ENCODE measurements around the gene CYP1B1.

Gene CYP1B1

GRCh38 chr2:38074764-38075506 lies 1.0 kb downstream of the CYP1B1 start:
- DNase-seq: no peak

GRCh38 chr2:38074058-38074763 lies 1.7 kb downstream of the CYP1B1 start:
- DNase-seq: no peak

GRCh38 chr2:38073211-38074057 lies 2.5 kb downstream of the CYP1B1 start:
- no peak for DNase-seq

GRCh38 chr2:38070438-38070837 lies 5.5 kb downstream of the CYP1B1 start:
- no peak for DNase-seq

GRCh38 chr2:38068234-38068633 lies 7.7 kb downstream of the CYP1B1 start:
- DNase-seq: no peak

GRCh38 chr2:38066421-38067115 lies 9.4 kb downstream of the CYP1B1 start:
- DNase-seq: no peak

- no peak for DNase-seq
Measured at GRCh38 chr2:38065502-38066135, 10.3 kb downstream of the CYP1B1 start.

- no peak for DNase-seq
Measured at GRCh38 chr2:38064801-38065501, 11.0 kb downstream of the CYP1B1 start.

- DNase-seq: no peak
Measured at GRCh38 chr2:38060236-38061018, 15.5 kb downstream of the CYP1B1 start.

- DNase-seq: no peak
Measured at GRCh38 chr2:38057651-38058410, 18.1 kb downstream of the CYP1B1 start.

- no peak for DNase-seq
Measured at GRCh38 chr2:38056216-38056615, 19.7 kb downstream of the CYP1B1 start.

- no peak for DNase-seq
Measured at GRCh38 chr2:38045811-38046210, 30.1 kb downstream of the CYP1B1 start.

- DNase-seq: no peak
Measured at GRCh38 chr2:38039121-38039910, 36.6 kb downstream of the CYP1B1 start.

- no peak for DNase-seq
Measured at GRCh38 chr2:38038682-38039081, 37.3 kb downstream of the CYP1B1 start.

- DNase-seq: no peak
Measured at GRCh38 chr2:38037757-38038621, 38.0 kb downstream of the CYP1B1 start.

- DNase-seq: no peak
Measured at GRCh38 chr2:38037325-38037724, 38.6 kb downstream of the CYP1B1 start.

GRCh38 chr2:38035968-38036367 lies 40.0 kb downstream of the CYP1B1 start:
- DNase-seq: no peak

GRCh38 chr2:38033646-38034045 lies 42.3 kb downstream of the CYP1B1 start:
- no peak for DNase-seq
